ENCODE measurements around the gene ASB4.

The ASB4 gene

DNA sequence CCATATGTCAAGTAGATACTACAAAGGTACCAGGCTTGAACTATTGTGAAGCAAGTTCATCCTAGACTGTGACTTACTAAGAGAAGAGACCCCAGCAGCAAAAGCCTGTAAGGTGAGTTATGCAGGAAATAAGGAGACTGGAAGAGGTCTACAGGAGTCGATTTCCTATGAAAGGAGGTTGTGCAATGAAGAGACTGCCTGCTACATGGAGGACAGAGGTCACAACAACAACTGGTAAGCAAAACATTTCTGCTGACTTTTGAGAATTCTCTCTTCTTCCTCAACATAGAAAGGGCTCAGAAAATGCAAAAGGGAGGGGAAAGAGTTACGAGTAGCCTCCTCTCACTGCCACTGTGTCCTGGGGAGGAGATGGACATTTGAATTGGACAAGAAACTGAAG, 68.2 kb downstream of the ASB4 start:
- DNase-seq (ENCODE audit: low read depth) = no peak

GRCh38 chr7:95556777-95557176, 71.0 kb downstream of the ASB4 start:
- no peak for DNase-seq (ENCODE audit: low read depth)

GRCh38 chr7:95558864-95559263, 73.1 kb downstream of the ASB4 start:
- DNase-seq (ENCODE audit: low read depth) = no peak

DNA sequence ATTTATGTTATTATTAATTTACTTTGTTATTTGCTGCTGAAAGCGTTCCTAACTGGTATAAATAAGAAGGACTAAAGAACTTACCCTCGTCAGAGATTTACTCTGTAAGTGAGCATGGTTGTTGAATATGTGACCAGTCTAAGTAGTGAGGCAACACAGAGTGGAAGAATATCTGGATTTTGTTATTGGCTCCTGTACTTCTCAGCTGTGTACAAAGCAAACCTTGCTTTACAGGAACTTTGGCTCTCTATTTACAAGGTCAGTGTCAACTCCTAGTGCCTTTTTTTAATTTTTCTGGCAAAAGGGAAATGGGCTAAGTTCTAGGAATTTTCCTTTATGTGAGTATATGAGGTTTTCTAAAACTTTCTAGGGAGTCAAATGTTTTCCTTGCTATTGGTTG, 74.9 kb downstream of the ASB4 start:
- DNase-seq (ENCODE audit: low read depth) = no peak

DNA sequence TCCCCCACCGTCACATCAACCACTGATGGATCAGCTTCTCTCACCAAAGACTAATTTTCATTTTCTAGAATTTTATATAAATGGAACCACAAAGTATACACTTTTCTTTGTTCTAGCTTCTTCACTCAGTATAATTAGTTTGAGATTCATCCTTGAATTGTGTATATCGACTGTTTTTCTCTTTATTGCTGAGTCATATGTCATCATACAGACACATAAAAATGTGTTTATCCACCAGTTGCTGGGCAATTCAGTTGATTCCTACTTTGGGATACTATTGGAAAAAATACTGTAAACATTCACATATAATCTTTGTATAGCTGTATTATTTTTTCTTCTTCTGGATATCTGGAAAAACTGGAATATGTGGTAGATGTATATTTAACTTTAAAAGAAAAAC, 84.0 kb downstream of the ASB4 start:
- DNase-seq (ENCODE audit: low read depth) = no peak

- no peak for DNase-seq (ENCODE audit: low read depth)
Observed at GRCh38 chr7:95577137-95577536, 91.4 kb downstream of the ASB4 start.

DNA sequence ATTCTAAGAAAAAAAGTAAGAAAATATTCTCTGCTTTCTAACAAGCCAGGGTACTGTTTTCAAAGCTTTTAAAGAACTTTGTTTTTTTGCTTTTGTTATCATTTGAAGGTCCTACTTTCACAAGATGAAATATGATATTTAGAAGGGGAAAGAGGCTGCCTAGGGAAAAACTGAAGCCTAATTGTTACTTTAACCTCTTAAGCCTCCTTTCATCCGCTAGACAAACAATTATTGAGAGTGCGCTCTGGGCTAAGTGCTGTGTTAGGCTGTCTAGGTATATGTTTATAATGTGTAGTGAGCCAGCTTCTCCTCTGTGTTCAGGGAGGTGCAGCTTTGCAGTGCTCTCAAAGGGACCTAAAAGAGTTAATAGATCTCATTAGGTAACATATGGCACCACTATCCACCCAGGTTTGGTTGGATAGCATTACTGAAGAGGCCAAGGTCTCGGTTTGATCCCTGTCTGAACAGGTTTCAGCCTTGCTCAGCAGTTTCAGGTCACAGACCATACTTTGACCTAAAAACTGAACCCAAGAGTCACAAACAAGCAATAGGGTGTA, 92.6 kb downstream of the ASB4 start:
- DNase-seq (ENCODE audit: low read depth) = no peak

DNA sequence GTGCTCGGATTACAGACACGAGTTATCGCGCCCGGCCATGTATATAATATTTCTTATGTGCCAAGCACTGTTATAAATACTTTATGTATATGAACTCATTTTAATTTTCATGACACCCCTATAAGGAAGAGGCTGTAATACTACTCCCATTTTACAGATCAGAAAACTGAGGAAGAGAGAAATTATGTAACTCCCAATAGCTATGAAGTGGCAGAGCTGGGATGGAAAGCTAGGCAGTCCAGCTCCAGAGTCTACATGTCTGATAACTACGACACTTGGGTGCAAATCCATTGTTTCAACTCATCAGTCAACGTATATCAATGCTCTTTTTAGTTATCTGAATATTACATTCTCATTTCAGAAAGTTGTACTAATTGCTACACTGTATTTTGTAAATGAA, 93.6 kb downstream of the ASB4 start:
- no peak for DNase-seq (ENCODE audit: low read depth)

DNA sequence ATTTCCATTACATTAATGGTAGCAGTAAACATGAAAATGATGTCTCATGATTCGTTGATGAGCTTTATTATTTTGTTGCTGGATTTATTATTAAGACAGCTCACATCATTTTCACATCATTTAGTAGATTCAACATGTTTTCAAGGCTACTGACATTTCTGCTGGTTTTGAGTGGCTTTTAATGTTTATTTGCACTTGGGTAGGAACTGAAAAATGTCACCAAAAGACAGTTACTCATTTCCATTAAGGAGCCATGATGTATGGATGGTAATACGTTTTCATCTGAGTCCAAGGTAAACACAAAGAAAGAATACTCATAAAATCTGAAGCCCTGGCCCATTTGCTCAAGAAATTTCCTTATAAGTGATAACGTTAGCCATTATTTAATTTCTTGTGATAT, 95.7 kb downstream of the ASB4 start:
- no peak for DNase-seq (ENCODE audit: low read depth)

GRCh38 chr7:95582578-95583293, 97.0 kb downstream of the ASB4 start:
- no peak for DNase-seq (ENCODE audit: low read depth)

DNA sequence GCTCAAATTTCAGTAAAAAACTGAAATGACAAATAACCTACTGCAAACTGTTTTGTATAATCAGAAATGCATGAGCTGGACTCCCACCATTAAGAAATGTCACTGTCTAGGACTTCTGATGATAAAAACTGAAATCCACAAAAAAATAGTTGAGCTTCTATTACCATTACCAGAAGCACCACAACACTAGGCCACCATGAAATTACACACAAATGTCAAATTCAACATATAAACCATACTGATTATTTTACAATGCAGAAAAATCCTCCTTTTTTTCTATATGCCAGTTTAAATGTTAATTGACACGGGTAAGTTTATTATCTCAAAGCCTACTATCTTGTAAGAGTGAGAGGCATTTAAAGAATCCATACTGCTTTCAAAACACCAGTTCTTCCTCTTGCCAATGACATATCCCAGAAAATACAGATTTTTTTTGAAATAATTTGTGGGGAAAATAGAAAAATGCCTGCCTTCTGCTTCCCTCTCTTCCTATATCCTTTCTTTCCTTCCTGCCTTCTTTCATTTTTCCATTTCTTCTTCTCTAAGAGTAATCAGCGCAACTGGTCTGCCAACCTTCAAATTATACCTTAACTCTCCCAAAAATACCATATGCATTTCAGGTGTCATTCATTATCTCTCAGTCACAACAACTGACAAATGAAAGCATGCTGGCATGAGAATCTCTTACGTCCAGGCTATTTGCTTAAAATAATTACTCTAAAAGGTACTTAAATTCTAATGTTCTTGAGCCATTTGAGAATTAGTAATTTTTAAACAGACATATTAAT, 98.3 kb downstream of the ASB4 start:
- no peak for DNase-seq (ENCODE audit: low read depth)

GRCh38 chr7:95584769-95585425, 99.2 kb downstream of the ASB4 start:
- DNase-seq (ENCODE audit: low read depth) = no peak

DNA sequence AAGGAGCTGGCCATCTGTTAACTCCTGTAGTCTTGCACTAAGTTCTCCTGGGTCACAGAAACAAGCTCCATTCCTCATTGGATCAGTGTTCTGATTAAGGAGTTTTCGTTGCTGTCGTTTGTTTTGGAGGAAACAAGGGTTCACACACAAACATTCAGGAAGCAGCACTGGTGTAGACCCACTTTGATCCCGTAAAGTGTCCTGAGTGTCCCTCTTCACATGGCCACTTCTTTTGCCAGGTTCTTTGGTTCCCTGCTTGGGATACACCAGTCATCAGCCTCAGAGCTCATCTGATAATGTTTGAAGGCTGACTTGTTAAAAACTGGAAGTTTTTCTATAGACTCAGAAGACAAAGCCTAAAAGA, 99.7 kb downstream of the ASB4 start:
- no peak for DNase-seq (ENCODE audit: low read depth)

DNA sequence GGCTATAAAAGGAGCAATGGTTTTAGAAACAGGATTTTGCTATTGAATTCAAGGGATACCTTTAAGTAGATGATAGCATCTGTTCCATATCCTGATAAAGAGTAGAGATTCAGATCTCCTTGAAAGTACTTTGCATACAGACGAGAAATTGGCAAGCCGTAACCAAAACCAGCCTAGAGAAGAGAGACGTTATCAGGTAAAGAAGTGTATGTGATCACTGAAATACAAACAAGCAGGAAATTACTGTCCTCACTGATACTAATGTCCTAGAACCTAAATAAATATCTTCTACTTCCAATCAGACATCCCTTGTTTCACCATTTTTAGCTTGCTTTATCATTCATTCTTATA, 101.2 kb downstream of the ASB4 start:
- DNase-seq (ENCODE audit: low read depth) = no peak

- DNase-seq (ENCODE audit: low read depth) = no peak
Observed at GRCh38 chr7:95589031-95589430, 103.3 kb downstream of the ASB4 start.

- no peak for DNase-seq (ENCODE audit: low read depth)
Observed at GRCh38 chr7:95589766-95590165, 104.0 kb downstream of the ASB4 start.

Data from T-helper 22 cell (primary cell).